ENCODE results near the gene CACYBP. TPM values are rescaled to one million over a fixed set of nuclear protein-coding genes. Genes with fewer than 3 reads are reported as not detected.
"Not testable (repeated sequence)": the region's sequence is repeated elsewhere in the genome, so short reads cannot be mapped to it uniquely, and the experiment has no call there.

Gene CACYBP
- total RNA-seq, 1 donor from 2014 or later = 90.9 TPM

- H3K4me3 Mint-ChIP-seq = no peak overlapping the region
- no peaks in the 10 kb centered on the region for H3K9me3 Mint-ChIP-seq
- H3K27me3 Mint-ChIP-seq = peaks cover 21% of the 10 kb centered on the region
- intact Hi-C loops (cut with micrococcal nuclease) = no loop called here
- no peak for DNase-seq
- ChIA-PET POLR2A (no interaction called here), CTCF (no interaction called here)
- ATAC-seq (ENCODE audit: low read depth) = no peak
- H3K27ac Mint-ChIP-seq = no peak overlapping the region
- no peaks in the 10 kb centered on the region for H3K36me3 Mint-ChIP-seq (ENCODE audit: low read depth)
- H3K4me1 Mint-ChIP-seq = no peaks in the 10 kb centered on the region
- no peak for TF ChIP-seq CTCF (IDR thresholded peaks at IDR 0.05)
Observed at GRCh38 chr1:175043824-175044223, 44.1 kb downstream of the CACYBP start.

- H3K27ac Mint-ChIP-seq; H3K36me3 Mint-ChIP-seq (ENCODE audit: low read depth); H3K4me1 Mint-ChIP-seq; H3K9me3 Mint-ChIP-seq; intact Hi-C loops (cut with micrococcal nuclease); POLR2A ChIA-PET; DNase-seq; H3K4me3 Mint-ChIP-seq; ATAC-seq (ENCODE audit: low read depth); CTCF ChIA-PET: not testable (repeated sequence)
- H3K27me3 Mint-ChIP-seq = peaks cover 27% of the 10 kb centered on the region
Observed at GRCh38 chr1:175044591-175044990, 44.8 kb downstream of the CACYBP start.

DNA sequence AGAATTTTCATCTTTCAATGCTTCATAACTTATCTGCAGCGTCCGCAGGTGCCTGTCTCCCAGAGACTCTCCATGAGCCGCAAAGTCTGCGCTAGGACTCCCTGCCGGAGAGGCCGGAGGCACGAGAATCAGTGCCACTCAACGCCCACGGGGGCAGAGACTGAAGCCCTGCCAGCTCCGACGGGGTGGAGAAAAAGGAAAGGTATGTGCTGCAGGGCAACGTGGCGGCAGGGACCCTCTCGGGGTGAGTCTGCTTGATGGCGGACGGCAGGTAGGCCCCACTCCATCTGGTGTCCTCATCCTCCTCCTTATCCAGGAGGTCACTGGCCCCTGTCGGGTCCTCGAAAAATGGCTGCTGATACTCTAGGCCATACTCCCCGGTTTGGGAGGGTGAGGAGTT is 45.4 kb downstream of the CACYBP start:
- ATAC-seq (ENCODE audit: low read depth) (no peak), DNase-seq (no peak)
- Mint-ChIP-seq H3K36me3 (ENCODE audit: low read depth) (no peaks in the 10 kb centered on the region), H3K4me3 (no peak overlapping the region), H3K27ac (no peak overlapping the region), H3K4me1 (no peaks in the 10 kb centered on the region), H3K9me3 (no peaks in the 10 kb centered on the region), H3K27me3 (peaks cover 28% of the 10 kb centered on the region)
- ChIA-PET POLR2A (no interaction called here), CTCF (no interaction called here)
- TF ChIP-seq CTCF (IDR thresholded peaks at IDR 0.05) = no peak
- intact Hi-C loops (cut with micrococcal nuclease) = no loop called here

DNA sequence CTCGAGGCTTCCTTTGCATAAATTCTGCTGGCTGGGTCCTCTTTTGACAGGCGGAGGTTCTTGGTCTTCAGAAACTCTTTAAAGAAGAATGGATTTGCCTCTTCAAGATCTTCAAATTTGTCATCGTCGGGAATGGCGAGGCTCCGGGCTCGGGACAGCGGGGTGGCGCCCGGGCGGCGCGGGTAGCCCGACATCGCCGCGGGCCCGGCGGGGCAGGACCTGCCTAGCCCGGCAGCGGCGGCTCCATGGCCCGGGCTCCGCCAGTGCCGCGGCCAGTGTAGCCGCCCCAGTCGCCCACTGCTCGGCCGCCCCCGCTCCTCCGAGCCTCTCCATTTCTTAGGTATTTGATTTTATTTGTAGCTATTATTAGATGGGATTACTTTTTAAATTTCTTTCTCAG is 45.8 kb downstream of the CACYBP start:
- ATAC-seq (ENCODE audit: low read depth) (no peak), DNase-seq (no peak)
- no peaks in the 10 kb centered on the region for H3K36me3 Mint-ChIP-seq (ENCODE audit: low read depth)
- peaks cover 28% of the 10 kb centered on the region for H3K27me3 Mint-ChIP-seq
- intact Hi-C loops (cut with micrococcal nuclease) = no loop called here
- ChIA-PET POLR2A (no interaction called here), CTCF (no interaction called here)
- no peaks in the 10 kb centered on the region for H3K4me1 Mint-ChIP-seq
- H3K9me3 Mint-ChIP-seq = no peaks in the 10 kb centered on the region
- no peak overlapping the region for H3K4me3 Mint-ChIP-seq
- TF ChIP-seq CTCF (IDR thresholded peaks at IDR 0.05) = no peak
- no peak overlapping the region for H3K27ac Mint-ChIP-seq

DNA sequence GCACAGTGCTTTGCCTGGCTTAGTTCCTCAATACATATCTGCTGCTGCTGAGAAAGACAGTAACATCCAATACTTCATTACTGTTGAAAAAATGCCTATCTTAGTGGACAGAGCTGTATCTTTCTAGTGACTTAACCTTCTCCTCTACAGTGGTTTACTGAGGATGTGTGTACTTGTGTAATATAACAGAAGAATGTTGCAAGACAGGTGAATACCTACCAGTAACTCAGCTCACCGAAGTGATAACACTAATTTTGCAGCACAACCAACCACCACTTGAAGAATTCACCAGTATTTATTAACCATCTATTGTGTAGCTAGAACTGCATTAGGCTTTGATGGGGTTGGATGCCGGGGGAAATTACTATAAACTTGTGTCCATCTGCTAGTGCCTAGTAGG is 51.2 kb downstream of the CACYBP start:
- intact Hi-C loops (cut with micrococcal nuclease) = no loop called here
- POLR2A ChIA-PET = no interaction called here

More for the DNA sequence above, 51.2 kb downstream of the CACYBP start:
- peaks cover 48% of the 10 kb centered on the region for H3K27me3 Mint-ChIP-seq
- H3K27ac Mint-ChIP-seq = no peak overlapping the region
- H3K4me3 Mint-ChIP-seq = no peak overlapping the region
- no peaks in the 10 kb centered on the region for H3K9me3 Mint-ChIP-seq
- no peaks in the 10 kb centered on the region for H3K36me3 Mint-ChIP-seq (ENCODE audit: low read depth)
- ATAC-seq (ENCODE audit: low read depth) = no peak
- CTCF ChIA-PET = no interaction called here
- TF ChIP-seq CTCF (IDR thresholded peaks at IDR 0.05) = no peak
- no peaks in the 10 kb centered on the region for H3K4me1 Mint-ChIP-seq
- DNase-seq = no peak
